ENCODE measurements around the gene NFKBIZ. TPM values are rescaled to one million over a fixed set of nuclear protein-coding genes. Genes with fewer than 3 reads are reported as not detected.

NFKBIZ gene
- total and polyA plus RNA-seq, 2 donors (not counting 1 experiment from before 2014, with no cell fraction given) = 14.7 to 38.8 TPM

- Histone ChIP-seq H3K27me3 (ENCODE audit: control insufficient read depth, insufficient read depth, low read length) (no peaks in the 10 kb centered on the region), H2AFZ (ENCODE audit: low read length) (no peak overlapping the region), H3K79me2 (ENCODE audit: control insufficient read depth, insufficient read depth, low read length) (no peaks in the 10 kb centered on the region), H4K20me1 (ENCODE audit: control insufficient read depth, extremely low read depth, insufficient read depth, low read length) (no peaks in the 10 kb centered on the region), H3K27ac (ENCODE audit: insufficient read depth, low read length) (no peak overlapping the region), H3K4me3 (replicated peaks in 1 of 4; ENCODE audit: control extremely low read depth in 1 of 4, insufficient read depth in 1 of 4, low read depth in 3 of 4, low read length in 4 of 4) (no peak overlapping the region), H3K9me3 (ENCODE audit: control insufficient read depth, insufficient read depth, low read depth, low read length) (no peaks in the 10 kb centered on the region), H3K4me2 (ENCODE audit: extremely low read depth, insufficient read depth, low read length) (no peak overlapping the region), H3K36me3 (ENCODE audit: control insufficient read depth, insufficient read depth, low read length) (no peaks in the 10 kb centered on the region), H3K4me1 (ENCODE audit: control insufficient read depth, extremely low read depth, insufficient read depth, low read length) (no peaks in the 10 kb centered on the region), H3K9ac (ENCODE audit: insufficient read depth, low read length) (no peak overlapping the region)
- no peak for TF ChIP-seq EZH2 (IDR thresholded peaks at IDR 0.05; ENCODE audit: low read length, missing control alignments)
- TF ChIP-seq, protein P1, sequence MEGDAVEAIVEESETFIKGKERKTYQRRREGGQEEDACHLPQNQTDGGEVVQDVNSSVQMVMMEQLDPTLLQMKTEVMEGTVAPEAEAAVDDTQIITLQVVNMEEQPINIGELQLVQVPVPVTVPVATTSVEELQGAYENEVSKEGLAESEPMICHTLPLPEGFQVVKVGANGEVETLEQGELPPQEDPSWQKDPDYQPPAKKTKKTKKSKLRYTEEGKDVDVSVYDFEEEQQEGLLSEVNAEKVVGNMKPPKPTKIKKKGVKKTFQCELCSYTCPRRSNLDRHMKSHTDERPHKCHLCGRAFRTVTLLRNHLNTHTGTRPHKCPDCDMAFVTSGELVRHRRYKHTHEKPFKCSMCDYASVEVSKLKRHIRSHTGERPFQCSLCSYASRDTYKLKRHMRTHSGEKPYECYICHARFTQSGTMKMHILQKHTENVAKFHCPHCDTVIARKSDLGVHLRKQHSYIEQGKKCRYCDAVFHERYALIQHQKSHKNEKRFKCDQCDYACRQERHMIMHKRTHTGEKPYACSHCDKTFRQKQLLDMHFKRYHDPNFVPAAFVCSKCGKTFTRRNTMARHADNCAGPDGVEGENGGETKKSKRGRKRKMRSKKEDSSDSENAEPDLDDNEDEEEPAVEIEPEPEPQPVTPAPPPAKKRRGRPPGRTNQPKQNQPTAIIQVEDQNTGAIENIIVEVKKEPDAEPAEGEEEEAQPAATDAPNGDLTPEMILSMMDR (conservative IDR thresholded peaks at IDR 0.05 in 1 of 2, IDR thresholded peaks at IDR 0.05 in 1 of 2; ENCODE audit: low read depth in 1 of 2, low read length in 2 of 2) = no peak
- DNase-seq (ENCODE audit: low read depth in 2 of 2) = peak in 1 of 2 donors; percentile 67
Measured at GRCh38 chr3:101842245-101842934, 6.9 kb upstream of the NFKBIZ start.

GRCh38 chr3:101842935-101843330 is 6.4 kb upstream of the NFKBIZ start:
- Histone ChIP-seq H4K20me1 (ENCODE audit: control insufficient read depth, extremely low read depth, insufficient read depth, low read length) (no peaks in the 10 kb centered on the region), H2AFZ (ENCODE audit: low read length) (no peak overlapping the region), H3K4me2 (ENCODE audit: extremely low read depth, insufficient read depth, low read length) (no peak overlapping the region), H3K4me1 (ENCODE audit: control insufficient read depth, extremely low read depth, insufficient read depth, low read length) (peaks cover 2% of the 10 kb centered on the region), H3K27ac (ENCODE audit: insufficient read depth, low read length) (no peak overlapping the region), H3K36me3 (ENCODE audit: control insufficient read depth, insufficient read depth, low read length) (no peaks in the 10 kb centered on the region), H3K79me2 (ENCODE audit: control insufficient read depth, insufficient read depth, low read length) (no peaks in the 10 kb centered on the region), H3K9ac (ENCODE audit: insufficient read depth, low read length) (no peak overlapping the region), H3K4me3 (replicated peaks in 1 of 4; ENCODE audit: control extremely low read depth in 1 of 4, insufficient read depth in 1 of 4, low read depth in 3 of 4, low read length in 4 of 4) (no peak overlapping the region), H3K9me3 (ENCODE audit: control insufficient read depth, insufficient read depth, low read depth, low read length) (no peaks in the 10 kb centered on the region), H3K27me3 (ENCODE audit: control insufficient read depth, insufficient read depth, low read length) (no peaks in the 10 kb centered on the region)
- TF ChIP-seq, protein P1 (conservative IDR thresholded peaks at IDR 0.05 in 1 of 2, IDR thresholded peaks at IDR 0.05 in 1 of 2; ENCODE audit: low read depth in 1 of 2, low read length in 2 of 2) = no peak
- no peak for TF ChIP-seq EZH2 (IDR thresholded peaks at IDR 0.05; ENCODE audit: low read length, missing control alignments)
- no peak for DNase-seq (ENCODE audit: low read depth in 2 of 2)

DNA sequence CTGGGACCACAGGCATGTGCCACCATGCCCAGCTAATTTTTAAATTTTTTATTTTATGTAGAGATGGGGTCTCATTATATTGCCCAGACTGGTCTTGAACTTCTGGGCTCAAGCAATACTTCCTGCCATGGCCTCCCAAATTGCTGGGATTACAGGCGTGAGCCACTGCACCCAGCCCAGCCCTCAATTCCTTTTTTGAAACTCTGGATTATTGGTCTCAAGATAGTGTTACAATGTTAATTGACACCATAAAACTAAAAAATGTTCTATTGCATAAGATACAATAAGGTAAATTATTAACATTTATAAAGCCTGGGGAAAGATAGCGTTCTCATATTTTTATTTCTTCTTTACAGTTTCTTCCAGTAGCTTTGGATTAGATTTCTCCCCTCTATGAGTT is 3.9 kb upstream of the NFKBIZ start:
- no peaks in the 10 kb centered on the region for H3K36me3 ChIP-seq (ENCODE audit: control insufficient read depth, insufficient read depth, low read length)

More for the DNA sequence above, 3.9 kb upstream of the NFKBIZ start:
- H3K79me2 ChIP-seq (ENCODE audit: control insufficient read depth, insufficient read depth, low read length) = peaks cover 11% of the 10 kb centered on the region
- no peak overlapping the region for H3K27ac ChIP-seq (ENCODE audit: insufficient read depth, low read length)
- H3K27me3 ChIP-seq (ENCODE audit: control insufficient read depth, insufficient read depth, low read length) = no peaks in the 10 kb centered on the region
- DNase-seq (ENCODE audit: low read depth in 2 of 2) = no peak
- no peaks in the 10 kb centered on the region for H3K9me3 ChIP-seq (ENCODE audit: control insufficient read depth, insufficient read depth, low read depth, low read length)
- TF ChIP-seq, protein P1 (conservative IDR thresholded peaks at IDR 0.05 in 1 of 2, IDR thresholded peaks at IDR 0.05 in 1 of 2; ENCODE audit: low read depth in 1 of 2, low read length in 2 of 2) = no peak
- TF ChIP-seq EZH2 (IDR thresholded peaks at IDR 0.05; ENCODE audit: low read length, missing control alignments) = no peak
- no peak overlapping the region for H3K4me3 ChIP-seq (replicated peaks in 1 of 4; ENCODE audit: control extremely low read depth in 1 of 4, insufficient read depth in 1 of 4, low read depth in 3 of 4, low read length in 4 of 4)
- H2AFZ ChIP-seq (ENCODE audit: low read length) = no peak overlapping the region
- no peak overlapping the region for H3K4me2 ChIP-seq (ENCODE audit: extremely low read depth, insufficient read depth, low read length)
- peaks cover 7% of the 10 kb centered on the region for H3K4me1 ChIP-seq (ENCODE audit: control insufficient read depth, extremely low read depth, insufficient read depth, low read length)
- no peaks in the 10 kb centered on the region for H4K20me1 ChIP-seq (ENCODE audit: control insufficient read depth, extremely low read depth, insufficient read depth, low read length)
- H3K9ac ChIP-seq (ENCODE audit: insufficient read depth, low read length) = no peak overlapping the region
